B cell (primary cell): ENCODE results near the gene WDR1. TPM values are rescaled to one million over a fixed set of nuclear protein-coding genes. Genes with fewer than 3 reads are reported as not detected.

Experiments
- ATAC-seq: fragments of 200-7000 bp; cut with Tn5 transposase; one replicate; pipeline ENCODE4 v1.10.0; 2021; ENCODE audit warnings: low read depth, mild to moderate bottlenecking, moderate number of reproducible peaks, moderate library complexity
- CTCF ChIA-PET: fragments of 350-600 bp; sonication (Branson Sonifier 250); formaldehyde crosslinking; loops from one replicate; lab custom pipeline; 2021; ENCODE audit warnings: antibody characterized with exemption, inconsistent platforms; lab: Charles Lee
- POLR2A ChIA-PET: fragments of 350-600 bp; sonication (Branson Sonifier 250); formaldehyde crosslinking; loops from one replicate; lab custom pipeline; 2021; ENCODE audit warnings: antibody characterized with exemption; lab: Charles Lee
- DNase-seq: peaks from one replicate; pipeline ENCODE4 v3.0.0; 2013
- H2AFZ ChIP-seq: 2 replicates; pipeline ENCODE4 v1.6.1; 2012; ENCODE audit warnings: mild to moderate bottlenecking, low read depth, low read length; ENCODE audit not compliant: insufficient read depth, poor library complexity, severe bottlenecking
- H3K27ac ChIP-seq, 2 donors: 1 replicate in 1 of 2; 2 replicates in 1 of 2; pipeline ENCODE4 v1.5.1; 2012 to 2013; ENCODE audit warnings: low read length in 2 of 2, mild to moderate bottlenecking in 2 of 2, moderate library complexity in 1 of 2
- H3K27me3 ChIP-seq, 4 experiments: fragments of 200-600 bp in 1 of 4; sonication (generic) in 1 of 4; replicated peaks in 1 of 4; 1 replicate in 2 of 4; 2 replicates in 2 of 4; pipeline versions ENCODE4 v1.6.1 to v1.7.0; 2013 to 2016; ENCODE audit warnings: low read length in 3 of 4, mild to moderate bottlenecking in 2 of 4, mixed read lengths in 1 of 4, moderate library complexity in 1 of 4; ENCODE audit not compliant: insufficient read depth in 4 of 4, control insufficient read depth in 3 of 4; ENCODE audit errors: control extremely low read depth in 1 of 4
- H3K36me3 ChIP-seq, 2 experiments: replicated peaks in 1 of 2; 1 replicate in 1 of 2; 2 replicates in 1 of 2; pipeline versions ENCODE4 v1.6.1 to v1.7.1; 2013; ENCODE audit warnings: low read length in 1 of 2; ENCODE audit not compliant: insufficient read depth in 2 of 2, control insufficient read depth in 1 of 2; ENCODE audit errors: control extremely low read depth in 1 of 2, extremely low read depth in 1 of 2
- H3K4me1 ChIP-seq, 2 donors: fragments of 200-600 bp in 1 of 2; sonication (generic) in 1 of 2; 1 replicate in 1 of 2; 2 replicates in 1 of 2; pipeline versions ENCODE4 v1.5.1 to v1.6.1; 2013 to 2017; ENCODE audit warnings: low read length in 2 of 2; ENCODE audit not compliant: control insufficient read depth in 2 of 2, insufficient read depth in 2 of 2
- H3K4me2 ChIP-seq: replicated peaks from 2 replicates; pipeline ENCODE3; 2012; ENCODE audit warnings: mild to moderate bottlenecking, low read depth, low read length; ENCODE audit not compliant: poor library complexity, severe bottlenecking
- H3K4me3 ChIP-seq, 5 experiments: fragments of 200-600 bp in 1 of 5; sonication (generic) in 1 of 5; 1 replicate in 3 of 5; 2 replicates in 2 of 5; pipeline versions ENCODE4 v1.5.1 to v1.7.0; 2011 to 2016; ENCODE audit warnings: low read length in 4 of 5, mild to moderate bottlenecking in 4 of 5, low read depth in 2 of 5, control low read depth in 1 of 5, moderate library complexity in 1 of 5; ENCODE audit not compliant: insufficient read depth in 1 of 5; ENCODE audit errors: control extremely low read depth in 1 of 5, extremely low read depth in 1 of 5
- H3K79me2 ChIP-seq: fragments of 200-600 bp; sonication (generic); one replicate; pipeline ENCODE4 v1.6.0; 2016; ENCODE audit warnings: low read length; ENCODE audit not compliant: control insufficient read depth, insufficient read depth
- H3K9ac ChIP-seq: fragments of 200-600 bp; sonication (generic); 2 replicates; pipeline ENCODE4 v1.6.1; 2017; ENCODE audit warnings: mild to moderate bottlenecking, low read length, moderate library complexity
- H3K9me3 ChIP-seq, 3 donors: one replicate each; pipeline versions ENCODE4 v1.6.1 to v1.7.1; 2013; ENCODE audit warnings: low read length in 2 of 3; ENCODE audit not compliant: control insufficient read depth in 2 of 3, insufficient read depth in 1 of 3; ENCODE audit errors: control extremely low read depth in 1 of 3
- H4K20me1 ChIP-seq: 2 replicates; pipeline ENCODE4 v1.6.0; 2012; ENCODE audit warnings: mild to moderate bottlenecking, low read length; ENCODE audit not compliant: insufficient read depth, control insufficient read depth, poor library complexity, severe bottlenecking
- H3K27ac Mint-ChIP-seq: one replicate; pipeline ENCODE4 v1.8.0; 2021; ENCODE audit warnings: mixed read lengths
- H3K27me3 Mint-ChIP-seq: one replicate; pipeline ENCODE4 v1.8.0; 2021; ENCODE audit warnings: mixed read lengths
- H3K4me1 Mint-ChIP-seq: one replicate; pipeline ENCODE4 v1.8.0; 2021; ENCODE audit warnings: mixed read lengths
- H3K4me3 Mint-ChIP-seq: one replicate; pipeline ENCODE4 v1.8.0; 2021; ENCODE audit warnings: mixed read lengths
- H3K9me3 Mint-ChIP-seq: one replicate; pipeline ENCODE4 v1.8.0; 2022; ENCODE audit warnings: mixed read lengths; ENCODE audit not compliant: insufficient read depth
- CTCF ChIP-seq: fragments of 200-600 bp; IDR thresholded peaks from one replicate; pipeline ENCODE4 v1.8.0; 2022; ENCODE audit warnings: antibody characterized with exemption, mild to moderate bottlenecking
- EZH2 ChIP-seq: IDR thresholded peaks from 2 replicates; pipeline ENCODE4 v1.6.1; 2012; ENCODE audit warnings: borderline replicate concordance, low read depth, mild to moderate bottlenecking, moderate library complexity, low read length; ENCODE audit not compliant: insufficient read depth, poor library complexity, severe bottlenecking
- WGBS: methylation state at CpG from one replicate; pipeline ENCODE4 v1.1.5; 2013; ENCODE audit warnings: missing lambda C conversion rate; ENCODE audit not compliant: insufficient coverage; 5-methylcytosine and 5-hydroxymethylcytosine counted together
- intact Hi-C: fragments of 100-400 bp; cut with micrococcal nuclease; formaldehyde crosslinking; loops from one replicate; pipeline ENCODE4 v1.10.0; 2022
- polyA plus RNA-seq: library from polyadenylated mRNA; depleted of rRNA; stranded (reverse); fragments of >200 nt; gene quantifications from 2 replicates; pipeline ENCODE4 v1.2.3, GENCODE V29; 2012
- total RNA-seq, 2 donors: library from RNA; stranded (reverse); fragments of 120-200 nt in 1 of 2; gene quantifications; 1 replicate in 1 of 2; 2 replicates in 1 of 2; pipeline versions ENCODE4 v1.2.3 to v1.2.4, GENCODE V29; 2013 to 2022

Gene WDR1
- total and polyA plus RNA-seq, 2 donors (not counting 1 experiment from before 2014, with no cell fraction given) = 134 to 217 TPM

- peaks cover 1% of the 10 kb centered on the region for H3K9me3 Mint-ChIP-seq
- H3K27ac ChIP-seq = no peak overlapping the region
- WGBS = 99% methylated on average over 11 of the region's 11 CpGs
- no peak overlapping the region for H3K27ac Mint-ChIP-seq
- ATAC-seq = no peak
- no peaks in the 10 kb centered on the region for H3K9me3 ChIP-seq
- intact Hi-C loops = no loop called here
- H3K36me3 ChIP-seq = no peaks in the 10 kb centered on the region
- H3K79me2 ChIP-seq = no peaks in the 10 kb centered on the region
- H4K20me1 ChIP-seq = no peaks in the 10 kb centered on the region
- DNase-seq = no peak
- POLR2A ChIA-PET = no interaction called here
- no peak overlapping the region for H3K4me3 Mint-ChIP-seq
- peaks cover 9% of the 10 kb centered on the region for H3K27me3 Mint-ChIP-seq
- H2AFZ ChIP-seq = no peak overlapping the region
- no peak overlapping the region for H3K9ac ChIP-seq
- H3K4me3 ChIP-seq = no peak overlapping the region
- CTCF ChIA-PET = no interaction called here
- H3K4me1 Mint-ChIP-seq = no peaks in the 10 kb centered on the region
- H3K4me1 ChIP-seq = no peaks in the 10 kb centered on the region
- no peaks in the 10 kb centered on the region for H3K27me3 ChIP-seq
- no peak for TF ChIP-seq EZH2
- no peak for TF ChIP-seq CTCF
- no peak overlapping the region for H3K4me2 ChIP-seq
Measured at GRCh38 chr4:10051517-10052135, 65.0 kb downstream of the WDR1 start.

DNA sequence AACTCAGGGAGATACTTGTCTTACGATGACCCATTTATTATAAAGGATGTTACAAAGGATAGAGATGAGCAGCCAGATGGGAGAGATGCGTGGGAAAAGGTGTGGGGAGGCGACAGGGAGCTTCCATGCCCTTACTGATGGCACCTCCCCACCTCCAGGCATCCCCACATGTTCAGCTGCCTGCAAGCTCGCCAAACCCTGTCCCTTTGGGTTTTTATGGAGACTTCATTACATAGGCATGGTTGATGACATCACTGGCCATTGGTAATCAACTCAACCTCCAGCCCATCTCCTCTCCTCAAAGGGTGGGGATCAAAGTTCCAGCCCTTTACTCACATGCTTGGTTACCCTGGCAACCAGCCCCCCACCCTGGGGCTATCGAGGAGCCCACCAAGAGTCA lies 65.9 kb downstream of the WDR1 start:
- no peak for ATAC-seq
- Mint-ChIP-seq H3K9me3 (peaks cover 1% of the 10 kb centered on the region), H3K4me3 (no peak overlapping the region), H3K27ac (no peak overlapping the region), H3K4me1 (peaks cover 3% of the 10 kb centered on the region), H3K27me3 (peaks cover 9% of the 10 kb centered on the region)
- Histone ChIP-seq H3K27me3 (no peaks in the 10 kb centered on the region), H3K9me3 (no peaks in the 10 kb centered on the region), H3K4me2 (no peak overlapping the region), H3K27ac (no peak overlapping the region), H3K4me3 (no peak overlapping the region), H3K9ac (no peak overlapping the region), H4K20me1 (no peaks in the 10 kb centered on the region), H2AFZ (no peak overlapping the region), H3K36me3 (no peaks in the 10 kb centered on the region), H3K4me1 (peaks cover 0 to 3% of the 10 kb centered on the region in 2 donors), H3K79me2 (no peaks in the 10 kb centered on the region)
- no peak for DNase-seq
- WGBS = 100% methylated on average over 1 of the region's 5 CpGs
- CTCF ChIA-PET = no interaction called here
- intact Hi-C loops = no loop called here
- TF ChIP-seq EZH2 = no peak
- no peak for TF ChIP-seq CTCF
- POLR2A ChIA-PET = no interaction called here
